Heart left ventricle (tissue), 16 donors: ENCODE data around the gene PLA2G6. TPM values are rescaled to one million over a fixed set of nuclear protein-coding genes. Genes with fewer than 3 reads are reported as not detected.
A peak's percentile ranks its signal among the peaks of the same experiment; 100 is the strongest.

ENCODE experiments used
- ATAC-seq, 4 donors: fragments of 200-7000 bp; cut with Tn5 transposase; one replicate each; pipeline ENCODE4 v1.9.1; 2020 to 2022; ENCODE audit warnings: moderate library complexity in 4 of 4, mild to moderate bottlenecking in 3 of 4, moderate number of reproducible peaks in 1 of 4
- DNase-seq, 5 donors: peaks; one replicate each; pipeline ENCODE4 v3.0.0-alpha.2; 2020
- H3K27ac ChIP-seq, 12 donors: fragments of 200-600 bp; sonication (generic) in 4 of 12; one replicate each; pipeline versions ENCODE4 v1.5.0 to v1.8.0; 2016 to 2022; ENCODE audit warnings: mild to moderate bottlenecking in 2 of 12
- H3K27me3 ChIP-seq, 9 donors: fragments of 200-600 bp; sonication (generic) in 2 of 9; one replicate each; pipeline versions ENCODE4 v1.5.1 to v1.8.0; 2016 to 2022; ENCODE audit warnings: mild to moderate bottlenecking in 3 of 9
- H3K36me3 ChIP-seq, 9 donors: fragments of 200-600 bp; sonication (generic) in 2 of 9; one replicate each; pipeline versions ENCODE4 v1.5.0 to v1.8.0; 2018 to 2022; ENCODE audit warnings: mild to moderate bottlenecking in 2 of 9
- H3K4me1 ChIP-seq, 12 donors: fragments of 200-600 bp; sonication (generic) in 4 of 12; one replicate each; pipeline versions ENCODE4 v1.5.0 to v1.8.0; 2016 to 2022; ENCODE audit warnings: mild to moderate bottlenecking in 3 of 12
- H3K4me3 ChIP-seq, 12 donors: fragments of 200-600 bp; sonication (generic) in 4 of 12; one replicate each; pipeline versions ENCODE4 v1.5.0 to v1.8.0; 2017 to 2022; ENCODE audit warnings: mild to moderate bottlenecking in 9 of 12, moderate library complexity in 4 of 12
- H3K9me3 ChIP-seq, 12 donors: fragments of 200-600 bp; sonication (generic) in 4 of 12; one replicate each; pipeline versions ENCODE4 v1.5.0 to v1.8.0; 2016 to 2022; ENCODE audit warnings: mild to moderate bottlenecking in 1 of 12
- CTCF ChIP-seq, 12 donors: fragments of 200-600 bp; sonication (generic) in 4 of 12; IDR thresholded peaks; one replicate each; pipeline versions ENCODE4 v1.5.0 to v1.8.0; 2018 to 2022; ENCODE audit warnings: antibody characterized with exemption in 12 of 12, mild to moderate bottlenecking in 5 of 12
- POLR2A ChIP-seq, 2 donors: fragments of 450-650 bp; IDR thresholded peaks; one replicate each; pipeline ENCODE4 v1.6.1; 2017; ENCODE audit warnings: antibody characterized with exemption in 2 of 2, mild to moderate bottlenecking in 2 of 2, moderate library complexity in 2 of 2
- WGBS, 4 donors: extraction: QIAGEN DNeasy Blood & Tissue Kit in 2 of 4; methylation state at CpG; one replicate each; pipeline versions ENCODE4 v1.1.5 to v1.1.7; 2013 to 2018; 5-methylcytosine and 5-hydroxymethylcytosine counted together
- intact Hi-C, 10 donors: fragments of 100-400 bp; cut with DNase I; formaldehyde crosslinking; loops; one replicate each; pipeline versions ENCODE4 v1.11.1 to v1.14.2; 2022
- polyA plus RNA-seq, 2 donors: library from polyadenylated mRNA; stranded (reverse); fragments of 200-250 nt; gene quantifications; one replicate each; pipeline ENCODE4 v1.2.3, GENCODE V29; 2013
- total RNA-seq, 9 donors: library from RNA; depleted of rRNA in 2 of 9; stranded (reverse); fragments of >200 nt in 2 of 9; fragmentation: NEBNext Ultra II Directional in 3 of 9; extraction: Animal tissue kit (Norgen Biotek cat#: 25700) in 3 of 9; gene quantifications; one replicate each; pipeline versions ENCODE4 v1.1.0 to v1.2.4, GENCODE V29; 2016 to 2023
- donor health status: ischemic (EF 13 %, LVEDD 7.1; RV severe dilation, severe dysfunction).
- donor health status: healthy with polysubstance abuse.
- donor health status: DM: no; HTN: yes; CAD: no.
- donor health status: DM: no; HTN: no; CAD: no.
- donor health status: ischemic (EF 25% LVEDD 6.9; RV normal size, moderate dysfunction).
- donor health status: ischemic (EF 25% LVEDD 5.7; RV mildly dilated, moderate dysfunction).
- donor health status: healthy.
- donor health status: DM: yes; HTN: yes; CAD: no.
- donor health status: ischemic (EF 35%, LVEDD 5.7; RV mildly dilated, moderate dysfunction).
- donor health status: nonischemic (EF 11% LVEDD 7.7; RV severe dilation, severe dysfunction).
- donor health status: DM: yes; HTN: yes; CAD: no.
- donor health status: PGD.
- donor health status: ischemic (EF 29% LVEDD 5.4; RV normal size, mild dysfunction).
- donor health status: nonischemic (EF 23%, LVEDD 6.1; RV moderate dilation, normal function).

Gene PLA2G6
- total and polyA plus RNA-seq, 11 donors, result 4.9 to 17.9 (median 11.0) TPM

DNA sequence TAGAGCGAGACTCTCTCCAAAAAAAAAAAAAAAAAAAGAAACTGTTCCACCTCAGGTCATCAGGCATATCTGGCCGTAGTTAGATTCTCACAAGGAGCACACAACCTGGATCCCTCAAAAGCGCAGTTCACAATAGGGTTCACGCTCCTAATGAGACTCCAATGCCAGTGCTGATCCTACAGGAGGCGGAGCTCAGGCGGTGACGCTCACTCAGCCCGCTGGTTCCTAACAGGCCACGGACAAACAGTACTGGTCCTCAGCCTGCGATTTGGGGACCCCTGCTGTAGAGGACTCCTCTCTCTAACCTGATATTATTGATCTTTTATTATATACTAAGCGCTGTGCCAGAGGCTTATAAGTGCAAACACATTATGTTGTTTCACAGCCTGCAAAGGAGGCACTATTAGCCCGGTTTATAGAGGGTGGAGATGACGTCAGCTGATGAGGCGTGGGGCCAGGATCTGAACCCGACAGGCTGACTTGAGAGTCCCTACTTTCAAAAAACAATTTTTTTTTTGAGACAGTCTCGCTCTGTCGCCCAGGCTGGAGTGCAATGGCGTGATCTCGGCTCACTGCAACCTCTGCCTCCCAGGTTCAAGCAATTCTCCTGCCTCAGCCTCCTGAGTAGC is 15.3 kb upstream of the PLA2G6 start:
- Histone ChIP-seq H3K9me3 (no peaks in the 10 kb centered on the region), H3K27me3 (no peaks in the 10 kb centered on the region), H3K4me3 (no peak overlapping the region), H3K36me3 (no peaks in the 10 kb centered on the region), H3K27ac (no peak overlapping the region), H3K4me1 (peaks cover 0 to 17% (median 5%) of the 10 kb centered on the region in 12 donors)
- no peak for ATAC-seq
- DNase-seq, result no peak
- 74 to 79% (median 77%) methylated on average over 19 of the region's 19 CpGs for WGBS, 4 donors
- no peak for TF ChIP-seq CTCF (IDR thresholded peaks at IDR 0.05)
- no peak for TF ChIP-seq POLR2A (IDR thresholded peaks at IDR 0.05)
- intact Hi-C loops, result no loop called here

- H3K27ac ChIP-seq, result no peak overlapping the region
- H3K27me3 ChIP-seq, result no peaks in the 10 kb centered on the region
- H3K36me3 ChIP-seq, result no peaks in the 10 kb centered on the region
- DNase-seq, result peak in 1 of 5 donors; percentile 62
- peaks cover 0 to 13% (median 4%) of the 10 kb centered on the region in 12 donors for H3K4me1 ChIP-seq
- no peak overlapping the region for H3K4me3 ChIP-seq
- ATAC-seq, result peak in 3 of 4 donors; percentile 51 to 60 (median 57)
- intact Hi-C loops, result no loop called here
- TF ChIP-seq POLR2A (IDR thresholded peaks at IDR 0.05), result no peak
- no peak for TF ChIP-seq CTCF (IDR thresholded peaks at IDR 0.05)
- H3K9me3 ChIP-seq, result no peaks in the 10 kb centered on the region
- 60 to 67% (median 64%) methylated on average over 6 of the region's 6 CpGs for WGBS, 4 donors
Measured at GRCh38 chr22:38193580-38193979, 11.9 kb upstream of the PLA2G6 start.

GRCh38 chr22:38192475-38192863 is 10.8 kb upstream of the PLA2G6 start:
- WGBS, 4 donors, result 85 to 91% (median 88%) methylated on average over 3 of the region's 3 CpGs
- no peak for DNase-seq
- peaks cover 0 to 13% (median 4%) of the 10 kb centered on the region in 12 donors for H3K4me1 ChIP-seq
- H3K4me3 ChIP-seq, result no peak overlapping the region
- intact Hi-C loops, result no loop called here
- H3K9me3 ChIP-seq, result no peaks in the 10 kb centered on the region
- H3K27me3 ChIP-seq, result no peaks in the 10 kb centered on the region
- no peak overlapping the region for H3K27ac ChIP-seq
- no peaks in the 10 kb centered on the region for H3K36me3 ChIP-seq
- no peak for TF ChIP-seq CTCF (IDR thresholded peaks at IDR 0.05)
- TF ChIP-seq POLR2A (IDR thresholded peaks at IDR 0.05), result no peak
- no peak for ATAC-seq

- H3K4me1 ChIP-seq, result peaks cover 0 to 13% (median 4%) of the 10 kb centered on the region in 12 donors
- no peaks in the 10 kb centered on the region for H3K9me3 ChIP-seq
- H3K27ac ChIP-seq, result no peak overlapping the region
- H3K36me3 ChIP-seq, result no peaks in the 10 kb centered on the region
- DNase-seq (no peak), ATAC-seq (no peak)
- TF ChIP-seq POLR2A (IDR thresholded peaks at IDR 0.05), result no peak
- TF ChIP-seq CTCF (IDR thresholded peaks at IDR 0.05), result no peak
- no peak overlapping the region for H3K4me3 ChIP-seq
- H3K27me3 ChIP-seq, result no peaks in the 10 kb centered on the region
- intact Hi-C loops, result no loop called here
- 83 to 88% (median 86%) methylated on average over 10 of the region's 10 CpGs for WGBS, 4 donors
Measured at GRCh38 chr22:38191731-38192474, 10.3 kb upstream of the PLA2G6 start.
